GM18873 (cell line): ENCODE measurements around the gene SIGLEC6.

Source experiments
- ATAC-seq: cut with Tn5 transposase; IDR thresholded peaks from one replicate; pipeline ENCODE4 v1.9.1; 2021; ENCODE audit warnings: mild to moderate bottlenecking, moderate library complexity, moderate number of reproducible peaks; ENCODE audit not compliant: unreplicated experiment, low FRiP score

SIGLEC6 gene

GRCh38 chr19:51479531-51480331 lies 51.7 kb downstream of the SIGLEC6 start:
- no peak for ATAC-seq

- ATAC-seq = no peak
Observed at GRCh38 chr19:51478381-51479234, 52.9 kb downstream of the SIGLEC6 start, which contains the start of gene CEACAM18. Gene CEACAM18, plus strand, starts transcription at chr19:51478539.

GRCh38 chr19:51477344-51477743 lies 54.1 kb downstream of the SIGLEC6 start:
- no peak for ATAC-seq

GRCh38 chr19:51476164-51476563 lies 55.3 kb downstream of the SIGLEC6 start:
- no peak for ATAC-seq

GRCh38 chr19:51473009-51473707 lies 58.3 kb downstream of the SIGLEC6 start:
- no peak for ATAC-seq

GRCh38 chr19:51472607-51473006 lies 58.9 kb downstream of the SIGLEC6 start:
- no peak for ATAC-seq

- no peak for ATAC-seq
Observed at GRCh38 chr19:51471527-51471926, 59.9 kb downstream of the SIGLEC6 start.

- no peak for ATAC-seq
Observed at GRCh38 chr19:51470966-51471365, 60.5 kb downstream of the SIGLEC6 start.

GRCh38 chr19:51469629-51470028 lies 61.8 kb downstream of the SIGLEC6 start:
- no peak for ATAC-seq

GRCh38 chr19:51469162-51469561 lies 62.3 kb downstream of the SIGLEC6 start:
- ATAC-seq = no peak

GRCh38 chr19:51468545-51468920 lies 62.9 kb downstream of the SIGLEC6 start:
- no peak for ATAC-seq

GRCh38 chr19:51467864-51468544 lies 63.5 kb downstream of the SIGLEC6 start:
- no peak for ATAC-seq
